ENCODE data around the gene PAPOLG.

Gene PAPOLG

GRCh38 chr2:60818272-60818671 lies 62.2 kb downstream of the PAPOLG start:
- TF ChIP-seq CTCF (IDR thresholded peaks at IDR 0.05): no peak
- no peaks in the 10 kb centered on the region for H3K9me3 Mint-ChIP-seq
- H3K27ac Mint-ChIP-seq: no peak overlapping the region
- H3K4me1 Mint-ChIP-seq: no peaks in the 10 kb centered on the region
- DNase-seq: no peak
- H3K27me3 Mint-ChIP-seq (ENCODE audit: low read depth, poor library complexity): peaks cover 22% of the 10 kb centered on the region
- no peak overlapping the region for H3K4me3 Mint-ChIP-seq
- H3K36me3 Mint-ChIP-seq (ENCODE audit: low read depth): no peaks in the 10 kb centered on the region

GRCh38 chr2:60819155-60819862 lies 63.2 kb downstream of the PAPOLG start:
- H3K4me3 Mint-ChIP-seq: no peak overlapping the region
- DNase-seq: no peak
- H3K27me3 Mint-ChIP-seq (ENCODE audit: low read depth, poor library complexity): peaks cover 20% of the 10 kb centered on the region
- H3K27ac Mint-ChIP-seq: no peak overlapping the region
- H3K4me1 Mint-ChIP-seq: no peaks in the 10 kb centered on the region
- no peaks in the 10 kb centered on the region for H3K36me3 Mint-ChIP-seq (ENCODE audit: low read depth)
- no peak for TF ChIP-seq CTCF (IDR thresholded peaks at IDR 0.05)
- H3K9me3 Mint-ChIP-seq: no peaks in the 10 kb centered on the region

GRCh38 chr2:60819936-60820335 lies 63.9 kb downstream of the PAPOLG start:
- H3K9me3 Mint-ChIP-seq: no peaks in the 10 kb centered on the region
- H3K27me3 Mint-ChIP-seq (ENCODE audit: low read depth, poor library complexity): peaks cover 18% of the 10 kb centered on the region
- H3K36me3 Mint-ChIP-seq (ENCODE audit: low read depth): no peaks in the 10 kb centered on the region
- no peak for TF ChIP-seq CTCF (IDR thresholded peaks at IDR 0.05)
- no peak overlapping the region for H3K27ac Mint-ChIP-seq
- DNase-seq: no peak
- H3K4me1 Mint-ChIP-seq: no peaks in the 10 kb centered on the region
- no peak overlapping the region for H3K4me3 Mint-ChIP-seq

- no peak for TF ChIP-seq CTCF (IDR thresholded peaks at IDR 0.05)
- no peak for DNase-seq
- H3K27me3 Mint-ChIP-seq (ENCODE audit: low read depth, poor library complexity): peaks cover 19% of the 10 kb centered on the region
- no peaks in the 10 kb centered on the region for H3K36me3 Mint-ChIP-seq (ENCODE audit: low read depth)
- no peak overlapping the region for H3K4me3 Mint-ChIP-seq
- H3K27ac Mint-ChIP-seq: no peak overlapping the region
- H3K4me1 Mint-ChIP-seq: no peaks in the 10 kb centered on the region
- H3K9me3 Mint-ChIP-seq: no peaks in the 10 kb centered on the region
These were observed 64.5 kb downstream of the PAPOLG start for GRCh38 chr2:60820416-60821132.

- H3K4me1 Mint-ChIP-seq: no peaks in the 10 kb centered on the region
- H3K4me3 Mint-ChIP-seq: no peak overlapping the region
- no peak overlapping the region for H3K27ac Mint-ChIP-seq
- H3K36me3 Mint-ChIP-seq (ENCODE audit: low read depth): no peaks in the 10 kb centered on the region
- peaks cover 21% of the 10 kb centered on the region for H3K27me3 Mint-ChIP-seq (ENCODE audit: low read depth, poor library complexity)
- no peaks in the 10 kb centered on the region for H3K9me3 Mint-ChIP-seq
- TF ChIP-seq CTCF (IDR thresholded peaks at IDR 0.05): no peak
- no peak for DNase-seq
These were observed 65.0 kb downstream of the PAPOLG start for GRCh38 chr2:60821133-60821469.

Data from nephron progenitor cell (in vitro differentiated cells).